GM19328 (cell line): Measurements from ENCODE around the gene GRB7.
A peak's percentile ranks its signal among the peaks of the same experiment; 100 is the strongest.
"Not testable (repeated sequence)": the region's sequence is repeated elsewhere in the genome, so short reads cannot be mapped to it uniquely, and the experiment has no call there.

Source experiments
- ATAC-seq: cut with Tn5 transposase; IDR thresholded peaks from one replicate; pipeline ENCODE4 v1.9.1; 2021; ENCODE audit warnings: mild to moderate bottlenecking, moderate library complexity; ENCODE audit not compliant: unreplicated experiment

The GRB7 gene

DNA sequence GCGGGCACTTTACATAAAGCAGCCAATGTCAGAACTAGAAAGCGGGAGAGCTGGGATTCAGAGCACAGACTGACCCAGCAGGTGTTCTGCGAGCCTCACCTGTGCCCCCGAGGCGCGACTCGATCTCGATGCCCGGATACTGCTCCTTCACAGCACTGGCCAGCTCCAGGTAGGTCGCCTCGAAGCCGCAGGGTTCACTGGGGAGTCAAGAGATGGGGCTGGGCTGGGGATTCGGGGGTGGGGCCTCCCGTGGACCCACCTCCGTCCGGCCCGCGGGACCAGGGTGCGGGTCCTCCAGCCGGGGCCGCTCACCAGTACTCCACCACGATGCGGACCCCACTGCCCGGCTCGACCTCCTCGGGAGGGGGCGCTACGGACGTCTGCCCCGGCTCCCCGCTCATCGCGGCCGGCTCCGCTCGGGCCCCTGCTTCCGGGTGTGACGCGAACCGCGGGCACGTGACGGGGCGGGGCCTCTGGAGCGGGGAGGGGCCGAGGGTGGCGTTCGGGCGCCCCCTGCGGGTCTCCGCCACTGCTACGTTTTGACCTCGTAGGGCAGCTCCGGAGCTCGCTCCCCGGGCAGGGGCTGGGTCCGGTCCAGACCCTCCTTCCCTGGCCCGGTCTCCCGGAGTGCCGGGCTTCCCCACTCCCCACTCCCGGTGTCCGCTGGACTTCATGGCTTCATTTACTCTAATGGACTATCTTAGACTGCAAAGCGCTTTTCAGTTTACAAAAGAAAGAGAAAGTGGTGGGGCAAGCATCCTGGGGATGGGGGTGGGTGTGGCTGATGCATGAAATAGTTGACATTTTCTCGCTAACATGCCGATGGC lies 7.4 kb upstream of the GRB7 start, which contains the start of gene MIEN1:
TSS of gene MIEN1 (minus strand) at position 438 of the 827 bp plus-strand sequence. CDS start at position 401, 37 bp downstream.
- ATAC-seq: peak; percentile 88

DNA sequence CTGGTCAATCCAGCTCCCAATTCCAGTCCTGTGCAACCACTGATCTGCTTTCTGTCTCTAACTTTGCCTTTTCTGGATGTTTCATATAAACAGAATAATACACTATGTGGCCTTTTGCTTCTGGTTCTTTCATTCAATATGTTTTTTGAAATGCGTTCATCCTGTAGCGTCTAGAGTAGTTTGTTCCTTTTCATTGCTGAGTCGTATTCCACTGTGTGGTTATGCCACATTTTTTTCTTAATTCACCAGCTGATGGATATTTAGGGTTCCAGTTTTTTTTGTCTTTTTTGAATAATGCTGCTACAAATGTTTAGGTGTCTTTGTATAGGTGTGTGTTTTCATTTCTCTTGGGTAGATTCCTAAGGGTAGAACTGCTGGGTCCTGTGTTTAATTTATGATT lies 5.2 kb upstream of the GRB7 start:
- ATAC-seq: no peak

DNA sequence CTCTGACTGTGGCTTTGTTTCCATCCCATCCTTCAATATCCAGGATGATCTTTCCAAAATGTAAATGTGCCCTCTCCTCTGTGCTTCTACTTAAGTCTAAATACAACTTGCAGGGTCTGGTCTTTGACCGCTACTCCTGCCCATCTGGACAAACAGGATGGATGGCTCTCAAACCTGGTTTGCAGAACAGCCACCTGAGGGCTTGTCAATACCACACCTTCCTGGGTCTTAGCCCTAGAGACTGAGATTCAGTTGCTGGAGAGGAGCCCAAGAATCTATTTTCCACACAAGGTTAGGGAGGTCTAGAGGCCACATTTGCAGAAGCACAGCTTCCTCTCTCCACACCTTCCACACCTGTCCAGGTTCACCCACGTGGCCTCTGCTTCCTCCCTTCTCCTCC lies 1.9 kb upstream of the GRB7 start:
- no peak for ATAC-seq

DNA sequence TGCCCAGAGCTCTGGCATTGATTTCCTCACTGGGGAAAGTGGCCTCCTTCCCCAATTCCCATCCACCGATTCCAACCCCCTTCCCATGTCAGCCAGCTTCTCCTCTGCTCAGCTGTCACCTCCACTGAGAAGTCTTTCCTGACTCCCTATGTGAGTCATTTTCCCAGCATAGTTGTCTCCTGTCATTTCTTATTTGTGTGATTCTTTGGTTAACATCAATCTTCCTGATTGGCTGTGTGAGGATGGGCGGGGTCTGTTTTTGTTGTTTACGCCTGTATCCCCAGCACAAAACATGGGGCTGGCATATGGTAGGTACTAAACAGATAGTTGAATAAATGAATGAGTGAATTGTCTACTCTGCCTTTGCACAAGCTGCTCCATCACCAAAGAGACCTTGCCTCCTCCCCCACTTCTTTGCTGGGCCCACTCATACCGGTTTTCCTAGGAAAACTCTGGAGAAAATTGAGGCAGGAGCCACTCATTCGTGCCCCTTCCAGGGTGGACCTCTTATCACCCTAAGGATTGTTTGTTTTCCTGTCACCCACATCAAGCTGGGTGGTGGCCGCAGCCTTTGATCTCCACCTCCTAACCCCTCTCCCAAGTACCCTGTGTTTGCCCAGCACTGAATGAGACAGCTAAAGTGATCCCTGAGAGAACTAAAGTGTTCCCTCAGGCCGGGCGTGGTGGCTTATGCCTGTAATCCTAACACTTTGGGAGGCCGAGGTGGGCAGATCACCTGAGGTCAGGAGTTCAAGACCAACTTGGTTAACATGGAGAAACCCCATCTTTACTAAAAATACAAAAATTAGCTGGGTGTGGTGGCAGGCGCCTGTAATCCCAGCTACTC lies 1.2 kb upstream of the GRB7 start:
- no peak for ATAC-seq

DNA sequence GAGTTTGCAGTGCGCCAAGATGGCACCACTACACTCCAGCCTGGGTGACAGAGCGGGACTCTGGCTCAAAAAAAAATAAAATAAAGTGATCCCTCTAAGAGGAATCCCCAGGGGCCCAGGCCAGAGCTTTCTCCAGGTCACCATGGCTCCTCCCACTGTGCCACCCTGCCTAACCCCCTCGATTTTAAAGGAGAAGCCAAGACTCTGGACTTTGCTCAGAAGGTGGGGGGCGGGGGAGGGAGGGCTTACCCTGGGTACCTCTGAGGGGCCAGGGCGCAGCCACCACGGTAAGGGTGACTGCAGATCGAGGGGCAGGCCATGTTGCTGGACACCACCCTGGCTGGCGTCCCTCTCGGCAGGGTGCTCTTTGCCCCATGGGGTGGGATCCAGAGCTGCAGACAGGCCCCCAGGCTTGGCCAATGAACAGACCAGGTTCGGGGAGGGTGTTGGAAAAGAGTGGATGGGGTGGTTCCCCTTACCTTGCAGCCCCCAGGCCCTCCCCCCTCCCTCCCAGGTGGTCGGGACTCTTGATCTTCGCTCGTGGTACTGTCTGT lies 455 bp upstream of the GRB7 start:
- ATAC-seq: no peak

DNA sequence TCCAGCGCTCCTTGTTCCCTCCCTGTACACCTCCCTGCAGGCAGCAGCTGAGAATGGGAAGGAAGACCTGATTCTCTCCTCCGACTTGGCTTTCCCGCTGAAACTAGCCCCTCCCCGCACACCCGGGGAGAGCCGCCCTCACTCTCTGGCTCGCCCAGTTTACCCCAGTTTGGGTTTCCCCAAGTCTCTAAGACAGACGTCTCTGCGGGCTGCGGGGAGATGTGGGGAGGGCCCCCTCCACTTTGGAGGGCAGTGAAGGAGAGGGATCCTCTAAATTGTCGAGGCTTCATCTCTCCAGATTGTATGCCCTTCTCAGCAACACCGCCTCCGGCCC lies 797 bp downstream of the GRB7 start:
- ATAC-seq: no peak

DNA sequence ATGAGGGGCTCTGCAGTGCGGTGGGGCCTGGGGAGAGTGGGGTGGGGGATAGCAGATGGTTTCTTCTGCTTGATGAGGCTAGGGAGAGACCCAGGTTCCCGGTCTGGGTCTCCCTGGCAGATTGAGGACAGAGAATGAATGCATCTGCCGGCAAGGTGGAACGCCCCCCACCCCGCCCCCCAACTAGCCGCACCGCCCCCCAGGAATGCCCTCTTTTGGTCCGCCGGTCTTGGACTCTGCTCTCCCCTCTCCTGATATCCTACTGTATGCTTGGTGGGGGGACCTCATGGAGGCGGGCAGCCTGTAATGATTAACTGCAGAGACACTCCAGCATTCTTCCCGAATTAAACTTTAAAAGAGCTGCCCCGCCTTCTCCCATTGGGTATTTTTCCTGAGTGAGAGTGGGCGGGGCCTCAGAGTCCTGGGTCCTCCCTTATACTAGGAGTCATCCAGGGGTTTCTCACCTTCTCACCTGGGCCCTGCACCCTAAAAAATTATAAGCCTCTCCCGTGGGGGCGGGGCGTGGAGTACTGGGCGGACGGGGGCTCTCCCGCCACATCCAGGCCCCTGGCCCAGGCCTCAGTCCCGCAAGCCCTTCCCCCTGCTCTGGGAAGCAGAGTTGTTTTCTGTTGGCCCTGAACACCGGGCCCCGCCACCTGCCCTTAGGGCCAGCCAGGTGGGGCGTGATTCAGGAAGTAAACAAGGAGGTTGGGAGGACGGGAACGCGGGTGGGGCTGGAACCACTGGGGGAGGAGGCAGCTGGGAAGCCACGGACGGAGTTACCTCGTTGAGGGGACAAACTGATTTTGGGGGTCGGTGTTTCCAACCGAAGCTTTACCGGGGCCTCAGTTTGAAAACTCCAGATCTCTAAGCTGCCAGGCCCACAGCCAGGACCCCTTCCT lies 1.5 kb downstream of the GRB7 start:
- no peak for ATAC-seq

DNA sequence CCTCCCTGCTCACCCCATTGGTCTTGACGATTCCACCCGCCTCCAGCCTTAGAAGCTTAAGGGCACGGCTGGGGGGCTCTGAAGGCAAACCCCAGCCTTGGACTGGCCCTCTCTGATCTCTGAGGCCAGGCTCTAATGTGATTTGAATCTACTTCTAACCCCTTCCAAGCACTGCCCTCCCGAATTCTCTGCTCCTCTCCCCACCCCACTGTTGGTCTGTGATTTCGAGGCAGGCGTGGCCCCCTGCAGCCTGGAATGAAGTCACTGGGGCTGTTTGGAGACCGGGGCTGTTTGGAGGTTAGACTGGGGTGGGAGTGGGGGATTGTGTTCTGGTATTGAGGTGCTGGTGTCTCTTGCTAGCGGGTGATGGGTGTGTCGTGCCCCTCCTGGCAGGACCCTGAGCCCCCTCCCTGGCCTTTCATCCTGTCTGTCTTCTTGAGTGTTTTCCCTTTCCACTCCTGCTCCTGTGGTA lies 2.2 kb downstream of the GRB7 start:
- ATAC-seq: no peak

DNA sequence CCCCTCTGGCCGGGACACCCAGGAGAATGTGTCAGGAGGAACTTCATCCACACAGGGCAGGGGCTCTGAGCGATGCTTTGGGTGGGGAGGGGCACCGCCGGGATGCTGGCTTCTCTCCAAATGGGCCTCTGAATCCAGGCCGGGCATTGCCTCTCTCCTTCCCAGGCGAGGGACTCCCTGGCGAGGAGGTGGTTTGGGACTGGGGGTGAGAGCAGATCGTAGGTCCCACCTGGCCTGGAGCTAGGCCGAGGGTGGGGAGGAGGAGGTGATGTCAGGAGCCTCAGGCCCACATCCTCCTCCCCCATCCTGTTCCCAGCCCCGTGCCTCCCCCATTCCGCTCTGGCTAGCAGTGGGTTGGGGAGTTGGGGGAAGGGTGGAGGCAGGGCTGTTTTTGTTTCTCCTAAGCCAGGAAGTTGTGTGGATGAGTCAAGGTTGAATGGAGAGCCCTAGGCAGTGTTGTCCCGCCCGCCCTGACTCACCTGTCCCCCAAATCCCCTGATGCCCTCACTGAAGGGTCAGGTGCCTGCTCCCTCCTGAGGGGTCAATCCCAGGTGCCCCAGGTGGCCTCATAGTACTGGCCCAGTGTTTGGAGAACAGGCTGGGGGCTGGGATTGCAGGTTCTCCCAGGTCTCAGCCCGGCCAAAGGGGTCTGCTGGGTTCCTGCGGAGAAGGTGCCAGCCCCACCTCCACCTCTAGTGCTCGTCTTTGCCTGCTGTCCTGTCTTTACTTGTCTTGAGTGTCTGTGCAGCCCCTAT lies 2.8 kb downstream of the GRB7 start:
- no peak for ATAC-seq

DNA sequence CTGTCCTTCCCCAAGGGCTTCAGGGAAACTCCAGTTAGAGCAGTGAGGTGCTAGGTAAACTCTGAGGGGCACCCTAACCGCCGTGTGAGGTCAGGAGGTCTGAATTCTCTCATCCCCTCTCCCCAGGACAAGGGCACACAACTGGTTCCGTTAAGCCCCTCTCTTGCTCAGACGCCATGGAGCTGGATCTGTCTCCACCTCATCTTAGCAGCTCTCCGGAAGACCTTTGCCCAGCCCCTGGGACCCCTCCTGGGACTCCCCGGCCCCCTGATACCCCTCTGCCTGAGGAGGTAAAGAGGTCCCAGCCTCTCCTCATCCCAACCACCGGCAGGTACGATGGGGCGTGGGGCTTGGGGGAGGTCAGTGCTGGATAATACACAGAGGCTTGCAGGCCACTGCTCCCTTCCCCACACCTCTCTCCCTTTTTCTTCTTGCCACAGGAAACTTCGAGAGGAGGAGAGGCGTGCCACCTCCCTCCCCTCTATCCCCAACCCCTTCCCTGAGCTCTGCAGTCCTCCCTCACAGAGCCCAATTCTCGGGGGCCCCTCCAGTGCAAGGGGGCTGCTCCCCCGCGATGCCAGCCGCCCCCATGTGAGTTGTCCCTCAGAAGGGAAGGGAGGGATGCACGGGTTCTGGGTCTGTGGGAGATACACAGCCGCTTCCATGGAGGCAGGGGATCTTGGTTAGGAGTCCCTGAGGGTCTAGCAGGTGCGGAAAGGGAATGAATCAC lies 4.6 kb downstream of the GRB7 start:
- ATAC-seq: no peak

DNA sequence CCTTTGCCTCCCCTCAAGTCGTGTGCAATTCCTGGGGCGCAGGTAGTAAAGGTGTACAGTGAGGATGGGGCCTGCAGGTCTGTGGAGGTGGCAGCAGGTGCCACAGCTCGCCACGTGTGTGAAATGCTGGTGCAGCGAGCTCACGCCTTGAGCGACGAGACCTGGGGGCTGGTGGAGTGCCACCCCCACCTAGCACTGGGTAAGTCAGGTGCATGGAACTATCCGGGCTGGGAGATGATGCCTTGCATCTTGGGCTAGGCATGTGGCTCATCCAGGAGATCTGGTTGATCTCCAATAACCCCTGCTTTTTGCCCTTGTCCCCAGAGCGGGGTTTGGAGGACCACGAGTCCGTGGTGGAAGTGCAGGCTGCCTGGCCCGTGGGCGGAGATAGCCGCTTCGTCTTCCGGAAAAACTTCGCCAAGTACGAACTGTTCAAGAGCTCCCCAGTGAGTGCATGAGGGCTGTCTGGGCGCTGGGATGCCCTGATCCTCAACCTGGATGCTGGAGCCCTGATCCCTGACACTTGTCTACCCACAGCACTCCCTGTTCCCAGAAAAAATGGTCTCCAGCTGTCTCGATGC lies 5.2 kb downstream of the GRB7 start:
- no peak for ATAC-seq

DNA sequence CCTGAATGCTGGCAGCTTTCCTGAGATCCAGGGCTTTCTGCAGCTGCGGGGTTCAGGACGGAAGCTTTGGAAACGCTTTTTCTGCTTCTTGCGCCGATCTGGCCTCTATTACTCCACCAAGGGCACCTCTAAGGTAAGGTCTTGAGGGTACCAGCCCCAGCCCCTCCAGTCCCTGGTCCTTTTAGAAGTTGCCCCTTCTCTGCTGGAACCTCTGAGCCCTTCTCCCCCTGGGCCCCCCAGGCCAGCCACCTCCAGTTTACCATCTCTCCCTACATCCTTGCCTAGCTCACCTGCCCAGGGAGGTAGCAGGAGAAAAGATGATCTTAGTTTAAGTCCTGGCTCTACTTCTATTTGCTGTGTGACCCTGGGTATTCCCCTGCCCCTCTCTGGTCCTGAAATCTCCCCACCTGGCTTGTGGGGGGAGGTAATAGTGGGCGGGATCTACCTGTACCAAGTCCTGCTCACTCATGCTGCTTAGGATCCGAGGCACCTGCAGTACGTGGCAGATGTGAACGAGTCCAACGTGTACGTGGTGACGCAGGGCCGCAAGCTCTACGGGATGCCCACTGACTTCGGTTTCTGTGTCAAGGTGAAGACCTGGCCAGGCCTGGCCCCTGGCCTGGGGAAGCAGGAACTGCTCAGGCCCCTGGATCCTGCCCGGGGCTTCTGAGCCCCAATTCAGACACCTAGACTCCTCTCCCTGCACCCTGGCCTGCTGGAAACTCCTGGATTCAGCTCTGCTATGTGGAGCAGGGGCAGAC lies 6.5 kb downstream of the GRB7 start:
- no peak for ATAC-seq

DNA sequence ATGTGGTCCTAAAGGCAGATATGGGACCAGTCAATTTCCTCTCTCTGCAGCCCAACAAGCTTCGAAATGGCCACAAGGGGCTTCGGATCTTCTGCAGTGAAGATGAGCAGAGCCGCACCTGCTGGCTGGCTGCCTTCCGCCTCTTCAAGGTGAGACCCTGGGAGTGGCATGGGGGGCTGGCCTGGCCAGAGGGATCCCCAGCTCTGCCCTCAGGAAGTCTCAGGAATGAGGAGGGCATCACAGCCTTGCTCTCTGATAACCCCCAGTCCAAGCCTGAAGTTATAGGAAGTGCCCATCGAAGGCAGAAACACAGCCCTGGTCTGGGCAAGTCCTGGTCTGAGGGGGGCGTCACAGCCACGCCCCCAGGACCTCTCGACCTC lies 7.1 kb downstream of the GRB7 start:
- no peak for ATAC-seq

DNA sequence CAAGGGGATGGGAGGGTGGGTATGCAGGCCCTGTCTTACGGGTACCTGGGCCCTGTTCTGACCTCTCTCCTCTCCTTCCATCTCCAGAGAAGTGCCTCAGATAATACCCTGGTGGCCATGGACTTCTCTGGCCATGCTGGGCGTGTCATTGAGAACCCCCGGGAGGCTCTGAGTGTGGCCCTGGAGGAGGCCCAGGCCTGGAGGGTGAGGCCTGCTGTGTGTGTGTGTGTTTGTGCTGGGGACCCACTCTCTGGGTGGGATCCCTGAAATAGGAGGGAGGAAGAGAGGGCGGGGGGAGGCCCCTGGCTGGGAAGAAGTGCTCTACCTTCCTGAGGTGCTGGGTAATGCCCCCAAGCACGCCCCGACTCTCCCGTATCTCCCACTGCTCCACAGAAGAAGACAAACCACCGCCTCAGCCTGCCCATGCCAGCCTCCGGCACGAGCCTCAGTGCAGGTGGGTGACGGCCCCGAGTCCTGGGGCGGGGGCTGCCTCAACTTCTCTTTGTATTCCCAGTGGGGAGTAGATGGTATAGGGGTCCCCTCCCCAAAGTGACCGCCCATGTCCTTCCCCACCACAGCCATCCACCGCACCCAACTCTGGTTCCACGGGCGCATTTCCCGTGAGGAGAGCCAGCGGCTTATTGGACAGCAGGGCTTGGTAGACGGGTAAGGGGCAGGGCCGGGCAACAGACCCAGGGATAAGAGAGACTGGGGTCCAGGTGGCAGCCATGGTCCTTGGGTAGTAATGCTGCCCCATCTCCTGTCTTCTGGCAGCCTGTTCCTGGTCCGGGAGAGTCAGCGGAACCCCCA lies 7.8 kb downstream of the GRB7 start:
- no peak for ATAC-seq

DNA sequence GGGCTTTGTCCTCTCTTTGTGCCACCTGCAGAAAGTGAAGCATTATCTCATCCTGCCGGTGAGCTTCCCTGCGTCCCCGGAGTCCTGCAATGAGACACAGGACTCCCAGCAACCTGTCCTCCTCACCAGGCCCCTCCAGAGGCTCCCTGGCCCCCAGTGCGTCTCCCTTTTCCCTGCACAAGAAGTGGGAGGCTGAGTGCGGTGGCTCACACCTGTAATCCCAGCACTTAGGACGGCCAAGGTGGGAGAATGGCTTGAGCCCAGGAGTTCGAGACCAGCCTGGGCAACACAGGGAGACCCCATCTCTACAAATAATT lies 8.4 kb downstream of the GRB7 start:
- ATAC-seq: no peak

DNA sequence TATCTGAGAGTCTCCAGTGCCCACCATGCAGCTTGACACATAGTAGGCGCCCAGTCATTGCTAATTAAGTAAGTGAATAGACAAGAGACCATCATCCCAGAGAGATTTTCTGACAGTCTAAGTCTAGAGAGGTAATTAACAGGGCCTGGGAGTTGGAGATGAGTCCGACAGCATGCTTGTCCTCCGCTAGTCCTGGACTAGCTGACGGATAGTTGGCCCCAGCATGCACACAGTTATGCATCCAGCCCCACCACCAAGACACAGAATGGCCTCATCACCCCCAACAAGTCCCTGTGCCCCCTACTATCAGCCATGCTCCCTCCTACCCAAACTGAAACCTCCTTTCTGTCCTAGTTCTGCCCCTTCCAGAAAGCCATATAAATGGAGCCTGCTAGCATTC lies 10.0 kb downstream of the GRB7 start:
- no peak for ATAC-seq

DNA sequence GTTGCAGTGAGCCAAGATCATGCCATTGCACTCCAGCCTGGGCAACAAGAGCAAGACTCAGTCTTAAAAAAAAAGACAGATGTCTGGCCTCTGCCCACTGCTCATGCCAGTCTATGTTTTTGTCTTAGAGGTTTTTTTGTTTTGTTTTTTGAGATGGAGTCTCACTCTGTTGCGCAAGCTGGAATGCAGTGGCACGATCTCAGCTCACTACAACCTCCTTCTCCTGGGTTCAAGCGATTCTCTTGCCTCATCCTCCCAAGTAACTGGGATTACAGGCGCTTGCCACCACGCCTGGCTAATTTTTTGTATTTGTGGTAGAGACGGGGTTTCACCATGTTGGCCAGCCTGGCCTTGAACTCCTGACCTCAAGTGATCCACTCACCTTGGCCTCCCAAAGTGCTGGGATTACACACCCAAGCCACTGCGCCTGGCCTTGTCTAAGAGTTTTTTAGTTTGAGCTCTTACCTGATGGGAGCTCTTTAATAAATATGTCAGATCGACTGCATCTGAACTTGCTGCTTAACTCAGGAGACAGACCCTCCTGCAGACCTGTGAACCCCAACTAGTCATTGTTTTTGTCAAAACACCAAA lies 10.8 kb downstream of the GRB7 start:
- not testable (repeated sequence) for ATAC-seq
